Fibroblast of skin of right quadriceps (primary cell): ENCODE measurements around the gene MC5R.
"Not testable (repeated sequence)": the region's sequence is repeated elsewhere in the genome, so short reads cannot be mapped to it uniquely, and the experiment has no call there.

ENCODE experiments used
- DNase-seq: peaks from one replicate; pipeline ENCODE4 v3.0.0-alpha.2; 2013

The MC5R gene

GRCh38 chr18:13862898-13863297 is 38.9 kb downstream of the MC5R start:
- not testable (repeated sequence) for DNase-seq

DNA sequence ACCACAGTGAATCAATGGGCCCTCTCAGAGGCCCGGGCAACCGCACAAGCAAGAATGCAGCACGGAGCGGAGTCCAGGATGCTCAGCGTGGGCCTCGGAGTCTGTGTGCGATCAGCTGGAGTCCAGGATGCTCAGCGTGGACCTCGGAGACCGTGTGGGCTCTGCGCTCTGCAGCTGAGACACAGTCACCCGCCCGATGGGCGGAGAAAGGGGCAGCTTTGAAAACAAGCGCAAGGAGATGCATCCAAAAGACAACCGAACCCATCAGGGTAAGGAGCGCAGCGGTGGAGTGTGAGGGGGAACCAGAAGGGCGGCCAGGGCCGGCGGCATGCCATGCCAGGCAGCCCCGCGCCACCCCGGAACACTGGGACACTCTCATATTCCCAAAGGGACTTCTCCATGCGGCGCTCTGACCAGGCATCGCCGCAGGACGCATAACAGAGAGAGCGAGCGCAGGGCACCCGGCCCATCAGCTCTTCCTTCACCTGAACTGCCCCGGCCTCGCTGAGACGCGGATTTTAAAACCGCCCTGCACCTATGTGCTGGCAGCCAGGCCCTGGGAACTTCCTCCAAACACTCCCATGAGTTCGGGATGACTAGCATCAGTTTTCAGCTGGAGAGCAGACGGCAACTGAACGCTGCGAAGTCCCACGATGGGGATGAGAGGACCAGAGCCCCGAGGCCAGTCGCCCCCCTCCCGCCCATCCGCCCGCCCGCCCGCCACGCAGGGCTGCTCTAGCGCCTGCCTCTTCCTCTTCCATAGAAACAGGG is 44.7 kb downstream of the MC5R start:
- DNase-seq: no peak

DNA sequence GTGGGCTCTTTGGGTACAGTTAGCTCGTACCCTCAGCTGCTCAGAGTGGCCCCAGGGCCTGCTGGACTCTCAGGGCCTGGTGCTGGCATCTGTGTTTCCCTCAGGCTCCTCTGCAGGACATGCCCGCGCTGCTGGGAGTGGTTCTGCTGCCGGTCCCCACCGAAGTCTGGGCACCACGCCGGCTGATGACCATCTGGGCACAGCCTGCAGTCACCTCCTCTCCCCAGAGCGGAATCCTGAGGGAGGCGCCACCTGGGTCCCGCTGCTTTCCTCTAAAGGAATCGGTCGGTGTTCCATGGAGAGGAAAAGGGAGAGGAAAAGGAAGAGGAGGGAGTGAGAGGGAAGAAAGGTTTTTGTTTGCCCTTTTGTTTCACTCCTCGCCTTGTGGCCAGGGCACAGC is 47.8 kb downstream of the MC5R start:
- no peak for DNase-seq

GRCh38 chr18:13872373-13872772 is 48.4 kb downstream of the MC5R start:
- no peak for DNase-seq

GRCh38 chr18:13872932-13873331 is 49.0 kb downstream of the MC5R start:
- DNase-seq: no peak

- DNase-seq: no peak
These were observed 50.6 kb downstream of the MC5R start for GRCh38 chr18:13874558-13874957.
